Erythroblast (primary cell): Measurements from ENCODE around the gene SF3B3.

Source experiments
- GATA1 ChIP-seq: IDR thresholded peaks from 2 replicates; pipeline ENCODE4 v1.6.1; 2011; ENCODE audit warnings: low read depth, mild to moderate bottlenecking, control low read depth, low read length, moderate library complexity
- POLR2A ChIP-seq: IDR thresholded peaks from 2 replicates; pipeline ENCODE4 v1.6.1; 2011; ENCODE audit warnings: mild to moderate bottlenecking, low read length

- TF ChIP-seq POLR2A (no peak), GATA1 (no peak)
Measured at GRCh38 chr16:70612931-70613330, 89.3 kb downstream of the SF3B3 start.
